Brain microvascular endothelial cell (primary cell): ENCODE results near the gene HOXC11.

Experiments
- DNase-seq: peaks from one replicate; pipeline ENCODE4 v3.0.0-alpha.2; 2020
- H3K27ac ChIP-seq: fragments of 250-450 bp; sonication (Bioruptor Pico); 2 replicates; pipeline ENCODE4 v1.5.1; 2020; ENCODE audit warnings: mild to moderate bottlenecking, moderate library complexity
- H3K27me3 ChIP-seq: fragments of 250-450 bp; sonication (Bioruptor Pico); replicated peaks from 2 replicates; pipeline ENCODE4 v1.5.1; 2020; ENCODE audit warnings: mild to moderate bottlenecking
- H3K36me3 ChIP-seq: fragments of 250-450 bp; sonication (Bioruptor Pico); replicated peaks from 2 replicates; pipeline ENCODE4 v1.5.1; 2020; ENCODE audit warnings: mild to moderate bottlenecking
- H3K4me3 ChIP-seq: 2 replicates; pipeline ENCODE4 v1.5.1; 2011; ENCODE audit warnings: low read depth, mild to moderate bottlenecking, control low read depth, low read length, moderate library complexity
- CTCF ChIP-seq: IDR thresholded peaks from 2 replicates; pipeline ENCODE4 v1.5.1; 2011; ENCODE audit warnings: low read depth, mild to moderate bottlenecking, moderate library complexity, low read length, control low read depth, inconsistent platforms; ENCODE audit errors: missing control alignments
- in situ Hi-C: cut with HindIII; loops from 2 replicates; pipeline ENCODE4 v1.10.0; 2017; ENCODE audit warnings: low sequenced_read_pairs, low pct_ligation_motif_present

Gene HOXC11

GRCh38 chr12:53985692-53985993 is 12.7 kb downstream of the HOXC11 start:
- no peak overlapping the region for H3K4me3 ChIP-seq
- H3K27ac ChIP-seq: no peak overlapping the region
- in situ Hi-C loops: no loop called here
- H3K27me3 ChIP-seq: peaks cover 93% of the 10 kb centered on the region
- no peak for TF ChIP-seq CTCF
- no peaks in the 10 kb centered on the region for H3K36me3 ChIP-seq
- no peak for DNase-seq

GRCh38 chr12:53985994-53986685 is 13.2 kb downstream of the HOXC11 start:
- no peak for TF ChIP-seq CTCF
- in situ Hi-C loops: no loop called here

GRCh38 chr12:53986686-53987483 is 14.0 kb downstream of the HOXC11 start:
- no peak for DNase-seq
- H3K36me3 ChIP-seq: no peaks in the 10 kb centered on the region
- no peak overlapping the region for H3K27ac ChIP-seq
- H3K27me3 ChIP-seq: peaks cover 93% of the 10 kb centered on the region
- TF ChIP-seq CTCF: no peak
- no peak overlapping the region for H3K4me3 ChIP-seq
- in situ Hi-C loops: no loop called here

More at GRCh38 chr12:53985994-53986685, 13.2 kb downstream of the HOXC11 start:
- H3K36me3 ChIP-seq: no peaks in the 10 kb centered on the region
- DNase-seq: no peak
- H3K27me3 ChIP-seq: peaks cover 93% of the 10 kb centered on the region
- H3K27ac ChIP-seq: no peak overlapping the region
- no peak overlapping the region for H3K4me3 ChIP-seq

- no peak for DNase-seq
- Histone ChIP-seq H3K27me3 (peaks cover 91% of the 10 kb centered on the region), H3K4me3 (no peak overlapping the region), H3K36me3 (no peaks in the 10 kb centered on the region), H3K27ac (no peak overlapping the region)
- TF ChIP-seq CTCF: no peak
- in situ Hi-C loops: no loop called here
Observed at GRCh38 chr12:53987787-53988230, 14.9 kb downstream of the HOXC11 start.

GRCh38 chr12:53988541-53989226 is 15.8 kb downstream of the HOXC11 start:
- Histone ChIP-seq H3K36me3 (no peaks in the 10 kb centered on the region), H3K27me3 (peaks cover 91% of the 10 kb centered on the region)

More at GRCh38 chr12:53988541-53989226, 15.8 kb downstream of the HOXC11 start:
- no peak for DNase-seq
- H3K27ac ChIP-seq: no peak overlapping the region
- in situ Hi-C loops: no loop called here
- no peak for TF ChIP-seq CTCF
- no peak overlapping the region for H3K4me3 ChIP-seq
